ENCODE results near the gene RFT1.
"Not testable (repeated sequence)": the region's sequence is repeated elsewhere in the genome, so short reads cannot be mapped to it uniquely, and the experiment has no call there.

The RFT1 gene

GRCh38 chr3:53162672-53163443, 32.6 kb upstream of the RFT1 start:
- DNase-seq, result no peak

- DNase-seq, result no peak
These were observed 31.8 kb upstream of the RFT1 start for GRCh38 chr3:53161820-53162671.

- no peak for DNase-seq
These were observed 31.2 kb upstream of the RFT1 start for GRCh38 chr3:53161450-53161819.

GRCh38 chr3:53160660-53161449, 30.6 kb upstream of the RFT1 start, which contains the start of gene PRKCD:
PRKCD (plus strand) TSS chr3:53161209; CDS start chr3:53178423, 17,214 bp downstream.
- DNase-seq, result peak; percentile 6

GRCh38 chr3:53160061-53160659, 29.9 kb upstream of the RFT1 start:
- DNase-seq, result no peak

- no peak for DNase-seq
These were observed 29.2 kb upstream of the RFT1 start for GRCh38 chr3:53159156-53160060.

- no peak for DNase-seq
These were observed 28.5 kb upstream of the RFT1 start for GRCh38 chr3:53158765-53159155.

GRCh38 chr3:53157974-53158580, 27.8 kb upstream of the RFT1 start:
- no peak for DNase-seq

- DNase-seq, result no peak
These were observed 26.2 kb upstream of the RFT1 start for GRCh38 chr3:53156368-53156834.

- DNase-seq, result no peak
These were observed 25.5 kb upstream of the RFT1 start for GRCh38 chr3:53155760-53156159.

GRCh38 chr3:53154881-53155285, 24.6 kb upstream of the RFT1 start:
- DNase-seq, result no peak

- DNase-seq, result no peak
These were observed 23.7 kb upstream of the RFT1 start for GRCh38 chr3:53153980-53154379.

- no peak for DNase-seq
These were observed 23.1 kb upstream of the RFT1 start for GRCh38 chr3:53153264-53153823.

GRCh38 chr3:53151870-53152660, 21.8 kb upstream of the RFT1 start:
- no peak for DNase-seq

GRCh38 chr3:53151465-53151864, 21.2 kb upstream of the RFT1 start:
- no peak for DNase-seq

GRCh38 chr3:53151086-53151438, 20.8 kb upstream of the RFT1 start:
- not testable (repeated sequence) for DNase-seq

GRCh38 chr3:53150247-53151085, 20.2 kb upstream of the RFT1 start:
- DNase-seq, result no peak

GRCh38 chr3:53149699-53150098, 19.5 kb upstream of the RFT1 start:
- no peak for DNase-seq
